Activated B cell treated with CpG ODN at 0.5 μM for 24 hours (primary cell): ENCODE data around the gene EGLN3. TPM values are rescaled to one million over a fixed set of nuclear protein-coding genes. Genes with fewer than 3 reads are reported as not detected.
A peak's percentile ranks its signal among the peaks of the same experiment; 100 is the strongest.

Source experiments
- ATAC-seq: fragments of 200-7000 bp; cut with Tn5 transposase; one replicate; pipeline ENCODE4 v1.10.0; 2021; ENCODE audit warnings: low read depth, mild to moderate bottlenecking, moderate library complexity
- CTCF ChIA-PET: fragments of 350-600 bp; sonication (Branson Sonifier 250); formaldehyde crosslinking; loops from one replicate; lab custom pipeline; 2021; ENCODE audit warnings: antibody characterized with exemption; lab: Charles Lee
- POLR2A ChIA-PET: fragments of 350-600 bp; sonication (Branson Sonifier 250); formaldehyde crosslinking; loops from one replicate; lab custom pipeline; 2021; ENCODE audit warnings: antibody characterized with exemption; lab: Charles Lee
- DNase-seq: peaks from one replicate; pipeline ENCODE4 v3.0.0; 2022
- H3K27ac Mint-ChIP-seq: one replicate; pipeline ENCODE4 v1.8.0; 2020; ENCODE audit warnings: mixed read lengths
- H3K27me3 Mint-ChIP-seq: one replicate; pipeline ENCODE4 v1.8.0; 2021; ENCODE audit warnings: mixed read lengths
- H3K36me3 Mint-ChIP-seq: one replicate; pipeline ENCODE4 v1.8.0; 2021; ENCODE audit warnings: low read depth, mixed read lengths
- H3K4me1 Mint-ChIP-seq: one replicate; pipeline ENCODE4 v1.8.0; 2021; ENCODE audit warnings: mixed read lengths
- H3K4me3 Mint-ChIP-seq: one replicate; pipeline ENCODE4 v1.8.0; 2020; ENCODE audit warnings: mild to moderate bottlenecking, mixed read lengths
- H3K9me3 Mint-ChIP-seq: one replicate; pipeline ENCODE4 v1.8.0; 2020; ENCODE audit warnings: mixed read lengths
- CTCF ChIP-seq: fragments of 200-600 bp; IDR thresholded peaks from one replicate; pipeline ENCODE4 v1.8.0; 2022; ENCODE audit warnings: antibody characterized with exemption, mild to moderate bottlenecking
- intact Hi-C: fragments of 100-400 bp; cut with micrococcal nuclease; formaldehyde crosslinking; loops from one replicate; pipeline ENCODE4 v1.15.1; 2024
- total RNA-seq: library from RNA; stranded (reverse); gene quantifications from 2 replicates; pipeline ENCODE4 v1.2.3, GENCODE V29; 2022

The EGLN3 gene
- 0.33 and 0.46 TPM in 2 replicates for total RNA-seq

GRCh38 chr14:33950320-33951182 is at the start of gene EGLN3:
Gene EGLN3 (minus strand): TSS chr14:33951074. CDS start chr14:33950752, 322 bp downstream.
- H3K4me3 Mint-ChIP-seq = peak within 1 kb of the TSS; percentile 77
- no peaks in the 10 kb centered on the region for H3K36me3 Mint-ChIP-seq
- ChIA-PET POLR2A (no interaction called here), CTCF (no interaction called here)
- peaks cover 32% of the 10 kb centered on the region for H3K27me3 Mint-ChIP-seq
- peaks cover 21% of the 10 kb centered on the region for H3K4me1 Mint-ChIP-seq
- intact Hi-C loops = no loop called here
- no peaks in the 10 kb centered on the region for H3K9me3 Mint-ChIP-seq
- peak; percentile 62 for ATAC-seq
- no peak within 1 kb of the TSS for H3K27ac Mint-ChIP-seq
- peak; percentile 32 for DNase-seq
- no peak for TF ChIP-seq CTCF

DNA sequence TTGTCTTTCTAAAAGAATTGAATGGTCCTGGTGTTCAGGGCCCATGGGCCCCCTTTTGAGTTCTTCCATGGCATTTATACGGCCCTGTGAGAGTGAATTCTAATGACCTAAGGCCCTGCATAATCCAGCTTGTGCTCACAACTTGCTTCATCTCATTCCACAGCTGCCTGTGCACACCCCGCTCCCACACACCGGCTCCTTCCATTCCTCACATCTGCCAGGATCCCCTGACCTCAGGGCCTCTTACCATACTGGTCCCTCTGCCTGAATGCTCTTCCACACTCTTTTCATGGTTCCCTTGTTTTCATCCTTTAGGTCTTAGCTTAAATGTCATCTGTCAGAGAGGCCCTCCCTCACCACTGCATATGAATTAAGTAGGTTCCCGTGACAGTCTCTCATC is 49.5 kb upstream of the EGLN3 start:
- TF ChIP-seq CTCF = no peak
- H3K27ac Mint-ChIP-seq = no peak overlapping the region
- H3K4me1 Mint-ChIP-seq = no peaks in the 10 kb centered on the region
- POLR2A ChIA-PET = no interaction called here
- intact Hi-C loops = no loop called here
- CTCF ChIA-PET = no interaction called here
- DNase-seq = no peak
- H3K36me3 Mint-ChIP-seq = no peaks in the 10 kb centered on the region
- H3K4me3 Mint-ChIP-seq = no peak overlapping the region
- H3K9me3 Mint-ChIP-seq = no peaks in the 10 kb centered on the region
- no peaks in the 10 kb centered on the region for H3K27me3 Mint-ChIP-seq
- ATAC-seq = no peak

DNA sequence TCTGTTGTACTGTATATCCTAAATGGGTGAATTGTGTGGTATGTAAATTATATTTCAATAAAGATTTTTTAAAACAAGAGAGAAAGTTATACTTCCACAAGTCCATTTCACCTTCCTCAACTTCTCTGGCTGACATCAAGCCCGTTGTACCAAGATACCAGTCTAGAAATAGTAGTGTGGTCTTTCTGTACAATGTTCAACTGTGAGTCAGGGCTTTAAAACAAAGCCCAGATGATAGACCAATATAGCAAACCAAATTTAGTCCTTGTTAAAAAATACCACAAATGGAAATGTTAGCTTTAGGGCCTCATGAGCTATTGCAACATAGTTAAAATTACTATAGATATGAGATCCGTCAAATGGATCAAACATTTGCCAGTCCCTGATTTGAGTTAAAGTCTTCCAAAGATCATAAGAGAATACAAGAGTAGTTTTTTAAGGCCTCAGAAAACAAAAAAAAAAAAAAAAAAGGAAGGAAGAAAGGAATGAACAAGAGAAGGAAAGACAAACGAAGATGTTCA is 49.0 kb upstream of the EGLN3 start:
- Mint-ChIP-seq H3K27me3 (no peaks in the 10 kb centered on the region), H3K9me3 (no peaks in the 10 kb centered on the region), H3K36me3 (no peaks in the 10 kb centered on the region), H3K4me1 (no peaks in the 10 kb centered on the region), H3K4me3 (no peak overlapping the region), H3K27ac (no peak overlapping the region)
- TF ChIP-seq CTCF = no peak
- CTCF ChIA-PET = no interaction called here
- intact Hi-C loops = no loop called here
- POLR2A ChIA-PET = no interaction called here
- no peak for ATAC-seq
- DNase-seq = no peak

DNA sequence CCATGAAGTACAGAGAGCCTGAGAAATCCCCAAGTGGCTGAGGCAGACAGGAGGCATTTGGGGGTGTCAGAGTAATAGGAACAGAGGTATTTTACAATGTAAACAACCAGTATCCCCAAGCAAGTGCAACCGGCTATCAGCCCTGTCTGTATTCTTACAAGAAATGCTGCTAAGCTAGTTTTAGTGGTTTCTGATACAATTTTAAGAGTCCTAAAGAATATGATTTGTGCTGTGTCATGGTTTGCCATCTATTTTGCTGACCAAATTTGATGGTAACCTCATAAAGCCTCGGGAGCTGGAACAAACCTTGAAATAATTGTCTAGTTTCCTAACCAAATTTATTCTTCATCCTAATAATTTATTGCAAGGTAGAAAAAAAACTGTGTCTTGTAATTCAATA is 46.7 kb upstream of the EGLN3 start:
- no peaks in the 10 kb centered on the region for H3K36me3 Mint-ChIP-seq
- intact Hi-C loops = no loop called here
- TF ChIP-seq CTCF = no peak
- H3K27me3 Mint-ChIP-seq = no peaks in the 10 kb centered on the region
- no peak overlapping the region for H3K4me3 Mint-ChIP-seq
- no peak for ATAC-seq
- no peak overlapping the region for H3K27ac Mint-ChIP-seq
- DNase-seq = no peak
- POLR2A ChIA-PET = no interaction called here
- CTCF ChIA-PET = no interaction called here
- no peaks in the 10 kb centered on the region for H3K9me3 Mint-ChIP-seq
- no peaks in the 10 kb centered on the region for H3K4me1 Mint-ChIP-seq

DNA sequence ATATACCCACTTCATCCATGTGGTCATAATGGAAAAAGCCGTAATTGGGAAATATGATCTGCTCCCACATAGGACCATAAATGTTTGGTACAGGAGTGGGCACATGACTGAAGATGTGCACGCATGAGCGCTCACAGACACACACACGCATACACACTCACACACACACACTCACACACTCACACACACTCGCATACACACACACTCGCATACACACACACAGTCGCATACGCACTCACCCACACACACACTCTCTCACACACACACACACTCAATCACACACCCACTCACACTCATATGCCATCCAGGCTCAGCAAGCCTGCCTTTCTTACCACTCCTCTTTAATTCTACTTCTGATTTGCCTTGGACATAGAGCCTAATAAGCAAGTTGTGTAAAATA is 45.6 kb upstream of the EGLN3 start:
- no peaks in the 10 kb centered on the region for H3K27me3 Mint-ChIP-seq

More for the DNA sequence above, 45.6 kb upstream of the EGLN3 start:
- DNase-seq (no peak), ATAC-seq (no peak)
- intact Hi-C loops = no loop called here
- POLR2A ChIA-PET = no interaction called here
- no peak overlapping the region for H3K4me3 Mint-ChIP-seq
- no peaks in the 10 kb centered on the region for H3K9me3 Mint-ChIP-seq
- H3K36me3 Mint-ChIP-seq = no peaks in the 10 kb centered on the region
- H3K27ac Mint-ChIP-seq = no peak overlapping the region
- no peaks in the 10 kb centered on the region for H3K4me1 Mint-ChIP-seq
- TF ChIP-seq CTCF = no peak
- CTCF ChIA-PET = no interaction called here
